GM12878 (cell line): ENCODE data around the gene ABI3. TPM values are rescaled to one million over a fixed set of nuclear protein-coding genes. Genes with fewer than 3 reads are reported as not detected.

Source experiments
- ATAC-seq: fragments of 200-7000 bp; cut with Tn5 transposase; 3 replicates; pipeline ENCODE4 v1.9.1; 2020; ENCODE audit warnings: mild to moderate bottlenecking, moderate library complexity
- BruUV-seq: library from RNA; stranded (reverse); fragments of 400-500 nt; replicated peaks from 2 replicates; lab custom pipeline; 2021; lab: Mats Ljungman, UMichigan
- CTCF ChIA-PET: fragments of 300-600 bp; sonication (Branson Sonifier 250); formaldehyde crosslinking; extraction: SDS; loops from one replicate; lab custom pipeline; 2021; ENCODE audit warnings: inconsistent platforms; lab: Yijun Ruan, JAX
- POLR2A ChIA-PET: fragments of 350-600 bp; formaldehyde crosslinking; extraction: SDS; loops from one replicate; lab custom pipeline; 2021; ENCODE audit warnings: inconsistent platforms; lab: Charles Lee
- RAD21 ChIA-PET: fragments of 300-600 bp; sonication (Branson Sonifier 250); formaldehyde crosslinking; loops from one replicate; lab custom pipeline; 2023; ENCODE audit warnings: antibody characterized with exemption; ENCODE audit not compliant: unreplicated experiment; lab: Charles Lee
- SMC1A ChIA-PET: fragments of 300-600 bp; sonication (Branson Sonifier 250); formaldehyde crosslinking; loops from one replicate; lab custom pipeline; 2023; ENCODE audit not compliant: unreplicated experiment, uncharacterized antibody; lab: Charles Lee
- DNase-seq: peaks from one replicate; pipeline ENCODE4 v3.0.0-alpha.2; 2011; ENCODE audit warnings: low read depth, low spot score
- FAIRE-seq: peaks from 3 replicates; lab custom pipeline; 2011; peaks lifted over from hg19 to GRCh38; lab: Jason Lieb, UNC
- H2AFZ ChIP-seq: 2 replicates; pipeline ENCODE4 v1.6.0; 2011; ENCODE audit warnings: low read depth, low read length, control low read depth; ENCODE audit not compliant: control insufficient read depth
- H3K27ac ChIP-seq: 2 replicates; pipeline ENCODE4 v1.5.1; 2011; ENCODE audit warnings: control low read depth; ENCODE audit not compliant: control insufficient read depth, insufficient read depth
- H3K27me3 ChIP-seq, 2 experiments: replicated peaks in 1 of 2; 2 replicates each; pipeline versions ENCODE4 v1.6.0 to v1.6.1; 2011; ENCODE audit warnings: low read length in 1 of 2; ENCODE audit not compliant: control insufficient read depth in 2 of 2, insufficient read depth in 2 of 2
- H3K36me3 ChIP-seq, 2 experiments: 2 replicates each; pipeline ENCODE4 v1.5.1; 2011; ENCODE audit warnings: low read length in 1 of 2; ENCODE audit not compliant: control insufficient read depth in 2 of 2, insufficient read depth in 2 of 2
- H3K4me1 ChIP-seq: 2 replicates; pipeline ENCODE4 v1.6.1; 2011; ENCODE audit warnings: mild to moderate bottlenecking, low read length, moderate library complexity, mixed read lengths; ENCODE audit not compliant: control insufficient read depth, insufficient read depth
- H3K4me2 ChIP-seq: 2 replicates; pipeline ENCODE4 v1.6.0; 2011; ENCODE audit warnings: control low read depth; ENCODE audit not compliant: control insufficient read depth, insufficient read depth
- H3K4me3 ChIP-seq: fragments of 200-600 bp; sonication (generic); 2 replicates; pipeline ENCODE4 v1.5.1; 2016
- H3K79me2 ChIP-seq: 2 replicates; pipeline ENCODE4 v1.6.0; 2011; ENCODE audit warnings: low read length; ENCODE audit not compliant: control insufficient read depth, insufficient read depth
- H3K9ac ChIP-seq: 2 replicates; pipeline ENCODE4 v1.8.0; 2011; ENCODE audit warnings: low read length, control low read depth, mixed read lengths; ENCODE audit not compliant: control insufficient read depth, insufficient read depth
- H3K9me3 ChIP-seq: replicated peaks from 3 replicates; pipeline ENCODE4 v1.5.1; 2011; ENCODE audit warnings: mild to moderate bottlenecking, low read length; ENCODE audit not compliant: control insufficient read depth, insufficient read depth
- H4K20me1 ChIP-seq: 2 replicates; pipeline ENCODE4 v1.6.0; 2011; ENCODE audit not compliant: control insufficient read depth, insufficient read depth
- CBFB ChIP-seq: IDR thresholded peaks from 2 replicates; pipeline ENCODE4 v1.6.1; 2016; ENCODE audit warnings: antibody characterized with exemption, low read depth
- CEBPB ChIP-seq, 2 experiments: fragments of 150-350 bp in 1 of 2; IDR thresholded peaks; 2 replicates each; pipeline ENCODE4 v1.6.1; 2012 to 2014; ENCODE audit warnings: low read depth in 2 of 2, low read length in 2 of 2, borderline replicate concordance in 1 of 2, inconsistent platforms in 1 of 2
- IRF5 ChIP-seq: fragments of 450-650 bp; IDR thresholded peaks from 2 replicates; pipeline ENCODE4 v1.6.1; 2017; ENCODE audit warnings: borderline replicate concordance
- ZNF24 ChIP-seq: fragments of 450-650 bp; IDR thresholded peaks from 2 replicates; pipeline ENCODE4 v1.6.1; 2017; ENCODE audit warnings: antibody characterized with exemption, mild to moderate bottlenecking
- WGBS: methylation state at CpG from one replicate; pipeline ENCODE4 v1.1.6; 2016; ENCODE audit warnings: low lambda C conversion rate; ENCODE audit not compliant: insufficient replicate concordance, insufficient coverage; ENCODE audit errors: missing lambda C conversion rate; 5-methylcytosine and 5-hydroxymethylcytosine counted together
- in situ Hi-C: fragments of 300-500 bp; cut with MboI; formaldehyde crosslinking; loops from 9 replicates; pipeline ENCODE4 v1.14.3; 2018; ENCODE audit warnings: mixed read lengths
- intact Hi-C: fragments of 100-400 bp; cut with micrococcal nuclease; formaldehyde crosslinking; loops from one replicate; pipeline ENCODE4 v1.14.2; 2022; ENCODE audit not compliant: unreplicated experiment
- polyA plus RNA-seq, 11 experiments: library from polyadenylated mRNA; depleted of rRNA in 4 of 11; unstranded in 6 of 11; stranded (reverse) in 5 of 11; fragments of >200 nt; fragmentation: Nextera tagmentation in 4 of 11; fragmentation: Illumina TruSeq in 1 of 11; extraction: Ambion mirVana in 4 of 11; extraction: Trizol in 1 of 11; gene quantifications; 1 replicate in 1 of 11; 2 replicates in 10 of 11; pipeline versions ENCODE4 v1.2.1 to v1.2.3, GENCODE V29; 2011 to 2016; ENCODE audit warnings: inconsistent platforms in 2 of 11, missing spikeins in 2 of 11, low read depth in 1 of 11
- total RNA-seq, 4 experiments: library from RNA; depleted of rRNA in 3 of 4; stranded (reverse); fragments of >200 nt in 3 of 4; fragmentation: Illumina TruSeq in 1 of 4; extraction: Trizol in 1 of 4; gene quantifications; 2 replicates each; pipeline versions ENCODE4 v1.2.1 to v1.2.3, GENCODE V29; 2013 to 2021
- TF ChIP-seq, protein P1 (sequence below), 3 experiments: IDR thresholded peaks in 2 of 3; conservative IDR thresholded peaks in 1 of 3; 2 replicates each; pipeline ENCODE4 v1.5.1; 2011; ENCODE audit warnings: low read depth in 3 of 3, low read length in 3 of 3, mild to moderate bottlenecking in 3 of 3, control low read depth in 2 of 3, moderate library complexity in 2 of 3, inconsistent platforms in 1 of 3, mixed read lengths in 1 of 3; ENCODE audit not compliant: control insufficient read depth in 2 of 3, insufficient read depth in 1 of 3; ENCODE audit errors: extremely low read depth in 1 of 3

The ABI3 gene
- total and polyA plus RNA-seq, 10 of the 15 experiments (the other 5 are each of a cell fraction or from before 2014, with no cell fraction given), result 13.4 to 109 (median 51.1) TPM

DNA sequence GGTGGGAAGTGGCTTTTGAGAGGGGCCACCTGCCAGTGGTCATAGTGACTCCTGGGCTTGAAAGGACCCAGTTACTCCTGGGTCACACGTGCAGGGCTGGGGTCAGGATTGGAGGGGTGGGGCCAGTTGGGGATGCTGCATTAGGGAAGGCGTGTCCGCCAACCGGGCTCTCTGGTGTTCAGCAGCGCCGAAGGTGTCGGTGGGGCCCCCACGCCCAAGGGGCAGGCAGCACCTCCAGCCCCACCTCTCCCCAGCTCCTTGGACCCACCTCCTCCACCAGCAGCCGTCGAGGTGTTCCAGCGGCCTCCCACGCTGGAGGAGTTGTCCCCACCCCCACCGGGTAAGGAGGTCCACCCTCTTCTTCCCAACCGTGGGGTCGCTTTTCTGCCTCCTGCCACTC lies 9.5 kb downstream of the ABI3 start:
- WGBS, result 92% methylated on average over 14 of the region's 15 CpGs
- Histone ChIP-seq H3K4me3 (no peak overlapping the region), H3K36me3 (peaks cover 11 to 26% of the 10 kb centered on the region in 2 experiments), H4K20me1 (0 out of 2 replicates have a peak, but pooled peaks cover 7% of the 10 kb centered on the region), H3K4me2 (no peak overlapping the region), H3K79me2 (peaks cover 27% of the 10 kb centered on the region), H3K9ac (peak overlapping the region; percentile 49; the same call in 1 of the 2 replicates), H2AFZ (no peak overlapping the region)
- intact Hi-C loops, result loop anchor here (5.0 kb wide), 1 partner anchor 303 kb away; no protein-coding TSS in a partner anchor
- DNase-seq, result no peak
- POLR2A ChIA-PET, result interaction anchor here (13.2 kb wide), 1 partner anchor 23 kb away, joined by 537 read pairs; no protein-coding TSS in a partner anchor
- TF ChIP-seq IRF5, result no peak
- TF ChIP-seq CEBPB (IDR thresholded peaks at IDR 0.05; ENCODE audit: borderline replicate concordance in 1 of 2, low read depth in 2 of 2, low read length in 2 of 2), result no peak
- TF ChIP-seq CBFB, result no peak
- no peak for TF ChIP-seq ZNF24
- TF ChIP-seq, protein P1, sequence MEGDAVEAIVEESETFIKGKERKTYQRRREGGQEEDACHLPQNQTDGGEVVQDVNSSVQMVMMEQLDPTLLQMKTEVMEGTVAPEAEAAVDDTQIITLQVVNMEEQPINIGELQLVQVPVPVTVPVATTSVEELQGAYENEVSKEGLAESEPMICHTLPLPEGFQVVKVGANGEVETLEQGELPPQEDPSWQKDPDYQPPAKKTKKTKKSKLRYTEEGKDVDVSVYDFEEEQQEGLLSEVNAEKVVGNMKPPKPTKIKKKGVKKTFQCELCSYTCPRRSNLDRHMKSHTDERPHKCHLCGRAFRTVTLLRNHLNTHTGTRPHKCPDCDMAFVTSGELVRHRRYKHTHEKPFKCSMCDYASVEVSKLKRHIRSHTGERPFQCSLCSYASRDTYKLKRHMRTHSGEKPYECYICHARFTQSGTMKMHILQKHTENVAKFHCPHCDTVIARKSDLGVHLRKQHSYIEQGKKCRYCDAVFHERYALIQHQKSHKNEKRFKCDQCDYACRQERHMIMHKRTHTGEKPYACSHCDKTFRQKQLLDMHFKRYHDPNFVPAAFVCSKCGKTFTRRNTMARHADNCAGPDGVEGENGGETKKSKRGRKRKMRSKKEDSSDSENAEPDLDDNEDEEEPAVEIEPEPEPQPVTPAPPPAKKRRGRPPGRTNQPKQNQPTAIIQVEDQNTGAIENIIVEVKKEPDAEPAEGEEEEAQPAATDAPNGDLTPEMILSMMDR (IDR thresholded peaks at IDR 0.05 in 2 of 3, conservative IDR thresholded peaks at IDR 0.05 in 1 of 3; ENCODE audit: control insufficient read depth in 2 of 3, extremely low read depth in 1 of 3, insufficient read depth in 1 of 3, low read depth in 3 of 3, low read length in 3 of 3), result peak in 1 of 3 experiments; percentile 2; a peak in 2 of 6 replicates
- TF ChIP-seq, all 136 proteins: peak for 1
- Histone ChIP-seq H3K27ac (peak overlapping the region; percentile 77; the same call in 1 of the 2 replicates), H3K9me3 (no peaks in the 10 kb centered on the region), H3K27me3 (no peaks in the 10 kb centered on the region), H3K4me1 (peaks cover 71% of the 10 kb centered on the region)
- FAIRE-seq (no peak), ATAC-seq (no peak)
- RAD21 ChIA-PET, result interaction anchor here (13.4 kb wide), 1 partner anchor 25 kb away, joined by 355 read pairs; no protein-coding TSS in a partner anchor
- CTCF ChIA-PET, result interaction anchor here (1.2 to 8.5 kb wide), 2 partner anchors 27 to 386 kb away, joined by 3 to 127 read pairs; no protein-coding TSS in a partner anchor
- no TSS peak for BruUV-seq
- SMC1A ChIA-PET, result interaction anchor here (16.8 kb wide), 1 partner anchor 24 kb away, joined by 354 read pairs; no protein-coding TSS in a partner anchor
- in situ Hi-C loops, result loop anchor here (10.0 kb wide), 1 partner anchor 45 kb away; no protein-coding TSS in a partner anchor
